Measurements from ENCODE around the gene TECTB. TPM values are rescaled to one million over a fixed set of nuclear protein-coding genes. Genes with fewer than 3 reads are reported as not detected.

The TECTB gene
- total and polyA plus RNA-seq, 9 of the 15 experiments (the other 6 are each of a cell fraction or from before 2014, with no cell fraction given), result not detected

DNA sequence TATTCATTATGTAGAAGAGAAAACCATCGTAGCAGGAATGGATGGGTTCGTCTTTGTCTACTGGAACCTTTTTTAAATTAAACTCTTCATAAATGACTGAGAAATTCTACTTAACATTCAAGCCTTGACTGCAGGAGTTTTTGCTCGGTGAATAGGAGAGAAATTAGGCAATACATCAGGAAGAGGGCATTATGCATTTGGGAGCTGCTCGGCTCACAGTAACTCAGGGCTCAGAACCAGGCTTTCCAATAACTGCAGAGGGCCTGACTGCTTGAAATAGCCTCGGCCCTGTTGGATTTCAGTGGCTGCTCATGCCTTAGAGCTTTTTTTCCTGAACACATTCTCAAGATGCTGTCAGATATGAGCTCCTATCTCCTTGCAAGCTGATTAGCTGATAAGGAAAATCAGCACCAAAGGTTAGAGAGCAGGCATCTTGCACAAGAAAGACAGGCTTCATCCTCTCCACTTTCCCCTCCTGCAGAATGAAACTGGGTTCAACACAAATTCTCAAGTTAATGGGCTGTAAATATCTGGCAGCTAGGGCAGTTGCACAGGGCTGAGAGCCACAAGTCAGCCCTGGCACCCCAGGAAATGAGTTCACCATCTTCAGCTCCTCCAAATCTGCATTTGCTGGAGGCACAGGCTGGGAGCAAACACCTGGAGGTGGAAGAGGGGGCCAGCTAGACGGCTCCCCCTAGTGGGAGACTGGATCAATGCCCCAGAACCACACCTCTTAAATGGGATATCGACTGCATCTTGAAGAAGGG lies 24.3 kb downstream of the TECTB start (continued):
- TF ChIP-seq, protein P1, sequence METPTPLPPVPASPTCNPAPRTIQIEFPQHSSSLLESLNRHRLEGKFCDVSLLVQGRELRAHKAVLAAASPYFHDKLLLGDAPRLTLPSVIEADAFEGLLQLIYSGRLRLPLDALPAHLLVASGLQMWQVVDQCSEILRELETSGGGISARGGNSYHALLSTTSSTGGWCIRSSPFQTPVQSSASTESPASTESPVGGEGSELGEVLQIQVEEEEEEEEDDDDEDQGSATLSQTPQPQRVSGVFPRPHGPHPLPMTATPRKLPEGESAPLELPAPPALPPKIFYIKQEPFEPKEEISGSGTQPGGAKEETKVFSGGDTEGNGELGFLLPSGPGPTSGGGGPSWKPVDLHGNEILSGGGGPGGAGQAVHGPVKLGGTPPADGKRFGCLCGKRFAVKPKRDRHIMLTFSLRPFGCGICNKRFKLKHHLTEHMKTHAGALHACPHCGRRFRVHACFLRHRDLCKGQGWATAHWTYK (CRISPR knock-in tag; IDR thresholded peaks at IDR 0.05), result no peak
- TF ChIP-seq, protein P2, sequence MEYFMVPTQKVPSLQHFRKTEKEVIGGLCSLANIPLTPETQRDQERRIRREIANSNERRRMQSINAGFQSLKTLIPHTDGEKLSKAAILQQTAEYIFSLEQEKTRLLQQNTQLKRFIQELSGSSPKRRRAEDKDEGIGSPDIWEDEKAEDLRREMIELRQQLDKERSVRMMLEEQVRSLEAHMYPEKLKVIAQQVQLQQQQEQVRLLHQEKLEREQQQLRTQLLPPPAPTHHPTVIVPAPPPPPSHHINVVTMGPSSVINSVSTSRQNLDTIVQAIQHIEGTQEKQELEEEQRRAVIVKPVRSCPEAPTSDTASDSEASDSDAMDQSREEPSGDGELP (CRISPR knock-in tag; IDR thresholded peaks at IDR 0.05; ENCODE audit: borderline replicate concordance), result no peak
- no peak for TF ChIP-seq ZBED1 (IDR thresholded peaks at IDR 0.05)
- TF ChIP-seq ZNF551 (CRISPR knock-in tag; IDR thresholded peaks at IDR 0.05), result no peak
- no peak for TF ChIP-seq ZFP30 (CRISPR knock-in tag; IDR thresholded peaks at IDR 0.05; ENCODE audit: borderline replicate concordance)
- TF ChIP-seq, protein P3, sequence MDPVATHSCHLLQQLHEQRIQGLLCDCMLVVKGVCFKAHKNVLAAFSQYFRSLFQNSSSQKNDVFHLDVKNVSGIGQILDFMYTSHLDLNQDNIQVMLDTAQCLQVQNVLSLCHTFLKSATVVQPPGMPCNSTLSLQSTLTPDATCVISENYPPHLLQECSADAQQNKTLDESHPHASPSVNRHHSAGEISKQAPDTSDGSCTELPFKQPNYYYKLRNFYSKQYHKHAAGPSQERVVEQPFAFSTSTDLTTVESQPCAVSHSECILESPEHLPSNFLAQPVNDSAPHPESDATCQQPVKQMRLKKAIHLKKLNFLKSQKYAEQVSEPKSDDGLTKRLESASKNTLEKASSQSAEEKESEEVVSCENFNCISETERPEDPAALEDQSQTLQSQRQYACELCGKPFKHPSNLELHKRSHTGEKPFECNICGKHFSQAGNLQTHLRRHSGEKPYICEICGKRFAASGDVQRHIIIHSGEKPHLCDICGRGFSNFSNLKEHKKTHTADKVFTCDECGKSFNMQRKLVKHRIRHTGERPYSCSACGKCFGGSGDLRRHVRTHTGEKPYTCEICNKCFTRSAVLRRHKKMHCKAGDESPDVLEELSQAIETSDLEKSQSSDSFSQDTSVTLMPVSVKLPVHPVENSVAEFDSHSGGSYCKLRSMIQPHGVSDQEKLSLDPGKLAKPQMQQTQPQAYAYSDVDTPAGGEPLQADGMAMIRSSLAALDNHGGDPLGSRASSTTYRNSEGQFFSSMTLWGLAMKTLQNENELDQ (CRISPR knock-in tag; IDR thresholded peaks at IDR 0.05; ENCODE audit: borderline replicate concordance), result no peak
- peak; percentile 65 to 79 (median 71) for TF ChIP-seq CTCF (IDR thresholded peaks at IDR 0.05 in 2 of 3, conservative IDR thresholded peaks at IDR 0.05 in 1 of 3; ENCODE audit: insufficient read depth in 2 of 3, low read depth in 1 of 3, low read length in 3 of 3)
- TF ChIP-seq BCL6 (CRISPR knock-in tag; IDR thresholded peaks at IDR 0.05), result no peak
- TF ChIP-seq RAD21 (CRISPR knock-in tag; conservative IDR thresholded peaks at IDR 0.05 in 1 of 2, IDR thresholded peaks at IDR 0.05 in 1 of 2), result peak; percentile 47 to 60
- TF ChIP-seq PTRF (tag; IDR thresholded peaks at IDR 0.05), result no peak
